GM12801 (cell line): ENCODE data around the gene NDUFA12.

Source experiments
- CTCF ChIP-seq: IDR thresholded peaks from one replicate; pipeline ENCODE4 v1.5.1; 2011; ENCODE audit warnings: control low read depth; ENCODE audit not compliant: insufficient read length; ENCODE audit errors: extremely low read depth

Gene NDUFA12

GRCh38 chr12:95003213-95003920, at the start of gene NDUFA12:
NDUFA12 (minus strand) TSS chr12:95003697; CDS start chr12:95003680, 17 bp downstream.
- no peak for TF ChIP-seq CTCF

GRCh38 chr12:95051241-95051640, 47.7 kb upstream of the NDUFA12 start:
- TF ChIP-seq CTCF: no peak

- TF ChIP-seq CTCF: no peak
Observed at GRCh38 chr12:95037906-95038305, 34.4 kb upstream of the NDUFA12 start.

- TF ChIP-seq CTCF: no peak
Observed at GRCh38 chr12:95034750-95035149, 31.3 kb upstream of the NDUFA12 start.

GRCh38 chr12:95022477-95022876, 19.0 kb upstream of the NDUFA12 start:
- TF ChIP-seq CTCF: no peak

GRCh38 chr12:95017482-95017881, 14.0 kb upstream of the NDUFA12 start:
- TF ChIP-seq CTCF: no peak

GRCh38 chr12:95016120-95016519, 12.6 kb upstream of the NDUFA12 start:
- no peak for TF ChIP-seq CTCF
